GM06990 (cell line): ENCODE results near the gene STEAP2.

Experiments
- DNase-seq: peaks from one replicate; pipeline ENCODE4 v3.0.0-alpha.2; 2011; ENCODE audit not compliant: insufficient read length; ENCODE audit errors: extremely low read depth
- H3K27me3 ChIP-seq: replicated peaks from 2 replicates; pipeline ENCODE4 v1.6.0; 2011; ENCODE audit warnings: low read length; ENCODE audit not compliant: control insufficient read depth, insufficient read depth
- H3K36me3 ChIP-seq: 2 replicates; pipeline ENCODE4 v1.5.1; 2011; ENCODE audit warnings: low read length; ENCODE audit not compliant: control insufficient read depth, insufficient read depth
- H3K4me3 ChIP-seq: replicated peaks from 2 replicates; pipeline ENCODE4 v1.5.1; 2011; ENCODE audit warnings: low read depth, mild to moderate bottlenecking, control low read depth, low read length
- TF ChIP-seq, protein P1 (sequence below): IDR thresholded peaks from 2 replicates; pipeline ENCODE4 v1.5.1; 2011; ENCODE audit warnings: low read length, control low read depth, mild to moderate bottlenecking, inconsistent platforms; ENCODE audit not compliant: insufficient read depth, poor library complexity, severe bottlenecking

The STEAP2 gene

DNA sequence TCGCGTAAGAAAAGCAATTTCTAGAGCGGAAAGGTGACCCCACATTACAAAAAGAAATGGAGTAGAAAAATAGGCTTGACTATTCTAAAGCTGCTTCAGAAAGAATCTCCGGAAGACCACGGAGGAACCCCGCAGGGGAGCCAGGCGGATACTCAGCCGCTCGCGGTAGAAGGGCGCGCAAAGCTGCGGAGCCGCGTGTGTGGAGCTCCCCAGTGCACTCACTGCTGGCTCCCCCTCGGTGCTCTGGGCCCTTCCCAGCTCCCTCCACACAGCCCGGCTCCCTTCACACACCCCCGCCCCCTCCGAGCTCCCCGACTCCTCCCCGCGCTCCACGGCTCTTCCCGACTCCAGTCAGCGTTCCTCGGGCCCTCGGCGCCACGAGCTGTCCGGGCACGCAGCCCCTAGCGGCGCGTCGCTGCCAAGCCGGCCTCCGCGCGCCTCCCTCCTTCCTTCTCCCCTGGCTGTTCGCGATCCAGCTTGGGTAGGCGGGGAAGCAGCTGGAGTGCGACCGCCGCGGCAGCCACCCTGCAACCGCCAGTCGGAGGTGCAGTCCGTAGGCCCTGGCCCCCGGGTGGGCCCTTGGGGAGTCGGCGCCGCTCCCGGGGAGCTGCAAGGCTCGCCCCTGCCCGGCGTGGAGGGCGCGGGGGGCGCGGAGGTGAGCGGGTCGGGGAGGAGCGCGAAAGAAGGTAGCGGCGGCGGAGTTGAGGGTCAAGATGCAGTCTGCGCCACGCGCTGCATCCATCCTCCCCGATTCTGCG lies at the start of gene STEAP2:
Gene STEAP2 (plus strand): TSS at position 350 of the 758 bp plus-strand sequence. CDS start 13,343 bp downstream, outside the sequence.
- TF ChIP-seq, protein P1, sequence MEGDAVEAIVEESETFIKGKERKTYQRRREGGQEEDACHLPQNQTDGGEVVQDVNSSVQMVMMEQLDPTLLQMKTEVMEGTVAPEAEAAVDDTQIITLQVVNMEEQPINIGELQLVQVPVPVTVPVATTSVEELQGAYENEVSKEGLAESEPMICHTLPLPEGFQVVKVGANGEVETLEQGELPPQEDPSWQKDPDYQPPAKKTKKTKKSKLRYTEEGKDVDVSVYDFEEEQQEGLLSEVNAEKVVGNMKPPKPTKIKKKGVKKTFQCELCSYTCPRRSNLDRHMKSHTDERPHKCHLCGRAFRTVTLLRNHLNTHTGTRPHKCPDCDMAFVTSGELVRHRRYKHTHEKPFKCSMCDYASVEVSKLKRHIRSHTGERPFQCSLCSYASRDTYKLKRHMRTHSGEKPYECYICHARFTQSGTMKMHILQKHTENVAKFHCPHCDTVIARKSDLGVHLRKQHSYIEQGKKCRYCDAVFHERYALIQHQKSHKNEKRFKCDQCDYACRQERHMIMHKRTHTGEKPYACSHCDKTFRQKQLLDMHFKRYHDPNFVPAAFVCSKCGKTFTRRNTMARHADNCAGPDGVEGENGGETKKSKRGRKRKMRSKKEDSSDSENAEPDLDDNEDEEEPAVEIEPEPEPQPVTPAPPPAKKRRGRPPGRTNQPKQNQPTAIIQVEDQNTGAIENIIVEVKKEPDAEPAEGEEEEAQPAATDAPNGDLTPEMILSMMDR = no peak
- Histone ChIP-seq H3K36me3 (no peaks in the 10 kb centered on the region), H3K4me3 (no peak within 1 kb of the TSS), H3K27me3 (no peaks in the 10 kb centered on the region; the same call in 1 of the 2 replicates)
- peak; percentile 72 for DNase-seq

DNA sequence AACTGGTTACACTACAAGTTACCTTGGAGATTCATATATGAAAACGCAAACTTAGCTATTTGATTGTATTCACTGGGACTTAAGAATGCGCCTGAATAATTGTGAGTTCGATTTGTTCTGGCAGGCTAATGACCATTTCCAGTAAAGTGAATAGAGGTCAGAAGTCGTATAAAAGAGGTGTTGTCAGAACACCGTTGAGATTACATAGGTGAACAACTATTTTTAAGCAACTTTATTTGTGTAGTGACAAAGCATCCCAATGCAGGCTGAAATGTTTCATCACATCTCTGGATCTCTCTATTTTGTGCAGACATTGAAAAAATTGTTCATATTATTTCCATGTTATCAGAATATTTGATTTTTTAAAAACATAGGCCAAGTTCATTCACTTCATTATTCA lies 48.0 kb upstream of the STEAP2 start:
- Histone ChIP-seq H3K27me3 (no peaks in the 10 kb centered on the region), H3K36me3 (no peaks in the 10 kb centered on the region), H3K4me3 (no peak overlapping the region)
- no peak for DNase-seq
- TF ChIP-seq, protein P1 = no peak

DNA sequence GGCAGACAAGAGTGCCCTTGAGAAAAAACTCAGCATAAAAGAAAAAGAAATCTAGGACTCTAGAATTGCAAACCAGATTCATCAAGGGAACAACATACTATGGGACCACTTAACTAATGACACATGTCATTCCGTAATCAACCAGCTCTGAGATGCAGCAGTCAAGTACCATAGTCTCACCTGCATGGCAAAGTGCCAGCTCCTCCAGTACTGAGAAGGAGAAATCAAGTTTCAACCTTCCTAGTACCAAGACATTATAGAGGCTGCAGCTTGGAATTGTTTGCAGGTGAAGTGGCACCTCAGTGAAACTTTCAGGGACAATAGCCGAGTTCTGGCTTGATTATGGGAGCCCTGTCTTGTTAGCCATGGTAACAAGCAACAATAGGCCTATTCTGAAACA lies 45.8 kb upstream of the STEAP2 start:
- Histone ChIP-seq H3K36me3 (no peaks in the 10 kb centered on the region), H3K4me3 (no peak overlapping the region), H3K27me3 (no peaks in the 10 kb centered on the region)
- DNase-seq = no peak
- TF ChIP-seq, protein P1 = no peak

DNA sequence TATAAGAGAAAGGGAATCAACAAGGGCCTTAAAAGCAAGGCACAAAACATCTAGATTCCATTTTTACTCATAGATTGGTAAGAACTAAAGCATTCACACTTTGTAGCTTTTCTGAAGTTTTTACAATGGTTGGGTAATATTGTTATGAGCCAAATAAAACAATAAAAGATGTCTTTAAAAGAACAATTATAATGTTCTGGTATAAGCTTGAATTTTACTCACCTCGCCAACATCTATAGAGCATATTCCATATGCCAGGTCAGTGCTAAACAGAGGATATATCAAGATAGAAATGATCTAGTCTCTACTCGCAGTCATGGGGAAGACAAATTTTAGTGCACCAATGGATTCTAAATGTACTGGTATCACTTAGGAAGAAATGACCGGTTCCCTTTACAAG lies 45.4 kb upstream of the STEAP2 start:
- DNase-seq = no peak
- no peaks in the 10 kb centered on the region for H3K27me3 ChIP-seq
- no peak overlapping the region for H3K4me3 ChIP-seq
- TF ChIP-seq, protein P1 = no peak
- no peaks in the 10 kb centered on the region for H3K36me3 ChIP-seq

DNA sequence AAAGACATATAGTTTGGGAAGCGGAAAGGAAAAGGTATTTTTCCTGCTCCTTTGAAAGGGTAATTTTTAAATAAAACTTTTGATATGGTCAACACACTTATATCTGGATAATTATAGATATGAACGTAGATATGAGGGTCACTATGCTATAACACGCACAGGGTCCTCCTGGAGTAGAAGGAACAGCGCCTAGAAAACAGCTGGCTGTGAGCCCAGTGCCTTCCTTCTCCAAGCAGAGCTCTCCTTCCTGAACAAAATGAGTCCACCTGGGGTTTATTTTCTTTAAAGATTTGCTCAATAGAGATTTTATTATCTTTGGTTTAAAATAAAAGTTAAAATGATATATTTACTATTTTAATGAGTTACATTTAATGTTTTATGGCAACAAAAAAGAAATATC lies 44.2 kb upstream of the STEAP2 start:
- TF ChIP-seq, protein P1 = no peak
- Histone ChIP-seq H3K4me3 (no peak overlapping the region), H3K27me3 (no peaks in the 10 kb centered on the region), H3K36me3 (no peaks in the 10 kb centered on the region)
- no peak for DNase-seq
